ENCODE results near the gene CSH2.
"Not testable (repeated sequence)": the region's sequence is repeated elsewhere in the genome, so short reads cannot be mapped to it uniquely, and the experiment has no call there.

The CSH2 gene

DNA sequence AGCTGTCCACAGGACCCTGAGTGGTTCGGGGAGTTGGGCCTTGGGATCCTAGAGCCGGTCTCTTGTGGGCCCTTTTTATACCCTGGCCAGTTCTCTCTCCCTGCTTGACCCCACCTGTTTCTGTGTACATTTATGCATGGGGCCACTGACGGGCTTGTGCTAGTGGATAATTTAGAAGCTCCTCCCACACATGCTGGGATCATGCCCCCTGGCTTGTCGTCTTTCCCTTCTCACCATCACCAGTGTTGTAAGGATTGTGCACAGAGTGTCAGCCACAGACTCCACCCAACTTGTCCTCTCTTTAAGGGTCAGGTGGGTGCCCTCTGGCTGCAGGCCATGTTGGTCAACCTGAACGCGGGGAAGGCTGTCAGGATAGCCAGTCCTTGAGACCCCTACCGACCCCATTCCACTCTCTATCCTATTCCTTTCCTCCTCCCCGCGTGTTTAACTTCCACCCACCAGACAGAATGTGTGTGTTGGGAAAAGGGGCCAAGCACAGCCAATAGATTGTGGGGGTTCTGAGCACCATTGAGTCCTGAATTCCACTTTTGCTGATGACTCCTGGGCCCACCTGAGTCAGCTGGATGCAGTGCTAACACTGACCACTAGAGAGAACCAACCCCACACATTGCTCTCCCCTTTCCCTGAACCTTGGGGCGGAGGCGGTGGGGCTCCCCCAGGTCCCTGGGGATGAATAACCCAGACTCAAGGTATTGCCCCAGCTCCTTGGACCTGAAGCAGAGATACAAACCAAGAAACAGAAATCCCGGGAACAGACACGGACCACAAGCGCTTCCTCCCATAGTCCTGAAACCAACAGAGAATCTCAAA, 23.3 kb upstream of the CSH2 start, which contains the start of gene CSH1:
TSS of gene CSH1 (minus strand) at position 51 of the 831 bp plus-strand sequence. CDS start 63 bp downstream, outside the sequence.
- not testable (repeated sequence) for DNase-seq (ENCODE audit: low read depth)

DNA sequence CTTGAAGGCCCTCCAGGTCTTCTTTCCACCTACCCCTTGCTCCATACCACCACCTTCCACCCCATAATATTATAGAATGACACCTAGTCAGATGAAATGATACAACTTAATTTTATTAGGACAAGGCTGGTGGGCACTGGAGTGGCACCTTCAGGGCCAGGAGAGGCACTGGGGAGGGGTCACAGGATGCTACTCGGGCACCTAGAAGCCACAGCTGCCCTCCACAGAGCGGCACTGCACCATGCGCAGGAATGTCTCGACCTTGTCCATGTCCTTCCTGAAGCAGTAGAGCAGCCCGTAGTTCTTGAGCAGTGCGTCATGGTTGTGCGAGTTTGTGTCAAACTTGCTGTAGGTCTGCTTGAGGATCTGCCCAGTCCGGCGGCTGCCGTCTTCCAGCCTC, 21.3 kb upstream of the CSH2 start:
- not testable (repeated sequence) for DNase-seq (ENCODE audit: low read depth)

DNA sequence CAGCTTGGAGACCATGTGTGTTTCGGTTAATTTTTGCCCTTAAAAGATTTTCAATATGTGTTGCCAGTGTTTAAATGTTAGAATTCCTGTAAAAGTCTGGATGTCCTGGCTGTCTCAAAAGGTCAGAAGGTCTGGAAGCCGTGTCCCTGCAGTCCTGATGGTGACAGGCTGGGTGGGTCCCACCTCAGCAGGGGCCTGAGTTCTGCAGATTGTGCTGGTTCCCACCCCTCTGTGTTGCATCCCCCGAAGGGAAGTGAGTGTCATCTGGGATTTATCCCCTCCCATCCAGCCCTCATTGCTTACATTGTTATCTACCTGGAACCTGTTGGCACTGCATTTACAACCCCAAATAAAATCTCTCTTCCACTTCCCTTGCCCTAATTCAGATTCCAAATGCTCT, 20.5 kb upstream of the CSH2 start:
- DNase-seq (ENCODE audit: low read depth): not testable (repeated sequence)

DNA sequence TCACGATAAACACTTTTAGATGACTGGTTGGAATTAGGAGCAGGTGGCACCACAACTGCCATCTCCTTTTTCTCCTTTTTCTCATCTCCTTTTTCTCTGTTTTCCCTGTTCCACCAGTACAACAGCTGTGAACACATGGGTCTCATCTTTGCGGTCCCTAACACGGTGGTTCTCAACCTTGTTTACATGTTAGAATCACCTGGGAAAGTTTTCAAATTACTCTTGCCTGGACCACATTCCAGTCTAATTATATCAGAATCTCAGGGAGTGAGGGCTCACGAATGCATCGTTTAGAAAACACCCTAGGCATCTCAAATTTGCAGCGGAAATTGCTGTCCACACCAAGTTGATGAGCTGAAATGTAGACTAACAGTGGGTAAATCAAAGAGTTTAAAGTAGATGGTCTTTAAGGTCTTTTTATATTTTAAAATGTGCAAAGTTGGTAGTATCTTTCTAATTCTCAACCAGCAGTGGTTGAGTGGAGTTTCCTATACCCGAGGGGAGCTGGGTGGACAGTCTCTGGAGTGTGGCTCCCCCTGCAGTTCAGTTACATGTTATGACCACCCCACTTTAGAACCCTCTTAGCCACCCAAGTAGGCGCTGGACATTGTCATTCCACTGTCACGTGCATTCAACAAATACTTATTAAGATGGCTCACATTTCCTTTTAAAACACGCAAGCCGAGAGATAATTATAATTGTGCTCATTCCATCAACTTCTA, 19.0 kb upstream of the CSH2 start:
- DNase-seq (ENCODE audit: low read depth): not testable (repeated sequence)

DNA sequence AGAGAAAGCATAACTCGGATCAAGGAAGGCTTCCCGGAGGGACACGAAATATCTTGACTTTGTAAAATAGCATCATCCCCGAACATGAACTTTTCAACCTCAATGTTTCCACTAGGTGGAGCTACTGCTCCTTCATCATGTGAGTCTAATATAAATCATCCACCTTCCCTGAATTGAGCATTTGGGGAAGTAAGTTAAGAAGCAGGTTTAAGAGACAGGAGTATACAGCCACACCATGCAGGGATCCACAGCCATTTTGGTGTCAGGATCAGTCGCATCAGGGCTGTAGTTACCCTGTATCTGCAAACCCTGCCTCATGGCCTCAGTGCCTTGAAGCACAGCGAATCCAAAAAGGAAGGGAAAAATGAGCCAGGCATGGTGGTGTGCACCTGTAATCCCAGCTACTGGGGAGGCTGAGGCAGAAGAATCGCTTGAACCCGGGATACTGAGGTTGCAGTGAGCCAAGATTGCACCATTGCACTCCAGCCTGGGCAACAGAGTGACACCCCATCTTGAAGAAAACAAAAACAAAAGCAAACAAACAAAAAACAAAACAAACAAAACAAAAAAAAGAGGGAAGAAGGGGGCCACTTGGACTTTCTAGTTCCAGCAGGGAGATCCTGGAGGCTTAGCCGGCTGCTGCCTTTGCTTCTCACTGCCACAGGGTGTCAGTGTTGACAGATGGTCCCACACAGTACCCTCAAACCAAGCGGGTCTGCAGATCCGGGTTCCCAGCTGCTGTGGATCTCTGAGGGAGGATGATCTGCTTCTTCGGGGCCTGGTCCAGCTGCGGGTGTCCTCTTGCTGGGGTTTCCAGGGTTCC, 15.8 kb upstream of the CSH2 start:
- DNase-seq (ENCODE audit: low read depth): not testable (repeated sequence)

DNA sequence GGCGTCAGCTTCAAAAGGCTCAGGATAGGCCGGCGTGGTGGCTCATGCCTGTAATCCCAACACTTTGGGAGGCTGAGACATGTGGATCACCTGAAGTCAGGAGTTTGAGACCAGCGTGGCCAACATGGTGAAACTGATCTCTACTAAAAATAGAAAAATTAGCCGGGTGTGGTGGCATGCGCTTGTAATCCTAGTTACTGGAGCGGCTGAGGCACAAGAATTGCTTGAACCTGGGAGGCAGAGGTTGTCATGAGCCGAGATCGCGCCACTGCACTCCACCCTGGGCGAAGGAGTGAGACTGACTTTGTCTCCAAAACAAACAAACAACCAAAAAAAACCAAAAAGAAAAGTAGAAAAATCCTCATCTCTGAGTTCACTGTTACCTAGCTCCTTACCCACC, 11.6 kb upstream of the CSH2 start:
- DNase-seq (ENCODE audit: low read depth): not testable (repeated sequence)

DNA sequence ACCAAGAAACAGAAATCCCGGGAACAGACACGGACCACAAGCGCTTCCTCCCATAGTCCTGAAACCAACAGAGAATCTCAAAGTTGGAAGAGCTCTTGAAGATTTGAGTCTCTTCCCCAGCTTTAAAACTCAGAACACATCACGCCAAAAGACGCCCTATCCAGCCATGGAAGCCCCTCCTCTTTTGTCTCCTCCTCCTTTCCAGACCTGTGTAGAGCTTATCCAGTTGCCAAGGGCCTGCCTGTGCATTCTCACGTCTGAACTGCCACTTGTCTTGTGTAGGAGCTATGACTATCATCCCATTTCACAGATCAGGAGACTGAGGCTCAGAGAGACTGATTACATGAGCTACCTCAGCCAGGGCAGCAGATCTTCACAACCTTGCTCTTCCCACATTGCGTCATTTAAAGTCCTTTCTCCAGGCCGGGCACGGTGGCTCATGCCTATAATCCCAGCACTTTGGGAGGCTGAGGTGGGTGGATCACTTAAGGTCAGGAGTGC, 9.2 kb upstream of the CSH2 start:
- DNase-seq (ENCODE audit: low read depth): not testable (repeated sequence)

DNA sequence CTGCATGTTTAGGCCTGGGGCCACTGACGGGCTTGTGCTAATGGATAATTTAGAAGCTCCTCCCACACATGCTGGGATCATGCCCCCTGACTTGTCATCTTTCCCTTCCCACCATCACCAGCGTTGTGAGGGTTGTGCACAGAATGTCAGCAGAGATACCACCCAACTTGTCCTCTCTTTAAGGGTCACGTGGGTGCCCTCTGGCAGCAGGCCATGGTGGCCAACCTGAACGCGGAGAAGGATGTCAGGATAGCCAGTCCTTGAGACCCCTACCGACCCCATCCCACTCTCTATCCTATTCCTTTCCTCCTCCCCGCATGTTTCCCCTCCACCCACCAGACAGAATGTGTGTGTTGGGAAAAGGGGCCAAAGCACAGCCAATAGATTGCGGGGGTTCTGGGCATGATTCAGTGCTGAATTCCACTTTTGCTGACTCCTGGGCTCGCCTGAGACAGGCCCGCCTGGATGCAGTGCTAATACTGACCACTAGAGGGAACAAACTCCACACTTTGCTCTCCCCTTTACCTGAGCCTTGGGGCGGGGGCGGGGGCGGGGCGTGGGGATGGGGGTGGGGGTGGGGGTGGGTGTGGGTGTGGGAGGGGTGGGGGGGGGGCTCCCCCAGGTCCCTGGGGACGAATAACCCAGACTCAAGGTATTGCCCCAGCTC, 8.6 kb upstream of the CSH2 start, which contains the start of gene GH2:
TSS of gene GH2 (minus strand) at position 10 of the 667 bp plus-strand sequence. CDS start 143 bp downstream, outside the sequence.
- no peak for DNase-seq (ENCODE audit: low read depth)

DNA sequence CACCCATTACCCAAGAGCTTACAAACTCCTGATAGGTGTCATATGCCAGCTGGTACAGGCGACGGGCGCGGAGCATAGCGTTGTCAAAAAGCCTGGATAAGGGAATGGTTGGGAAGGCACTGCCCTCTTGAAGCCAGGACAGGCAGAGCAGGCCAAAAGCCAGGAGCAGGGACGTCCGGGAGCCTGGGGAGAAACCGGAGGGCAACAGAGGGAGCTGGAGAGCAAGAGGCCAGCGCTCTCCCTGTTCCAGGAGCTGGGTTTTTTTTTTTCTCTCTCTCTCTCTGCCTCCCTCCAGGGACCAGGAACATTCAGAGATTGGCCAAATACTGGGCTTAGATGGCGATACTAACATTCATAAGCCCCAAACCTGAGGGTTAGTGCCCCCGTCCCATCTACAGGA, 7.9 kb upstream of the CSH2 start:
- DNase-seq (ENCODE audit: low read depth): not testable (repeated sequence)

DNA sequence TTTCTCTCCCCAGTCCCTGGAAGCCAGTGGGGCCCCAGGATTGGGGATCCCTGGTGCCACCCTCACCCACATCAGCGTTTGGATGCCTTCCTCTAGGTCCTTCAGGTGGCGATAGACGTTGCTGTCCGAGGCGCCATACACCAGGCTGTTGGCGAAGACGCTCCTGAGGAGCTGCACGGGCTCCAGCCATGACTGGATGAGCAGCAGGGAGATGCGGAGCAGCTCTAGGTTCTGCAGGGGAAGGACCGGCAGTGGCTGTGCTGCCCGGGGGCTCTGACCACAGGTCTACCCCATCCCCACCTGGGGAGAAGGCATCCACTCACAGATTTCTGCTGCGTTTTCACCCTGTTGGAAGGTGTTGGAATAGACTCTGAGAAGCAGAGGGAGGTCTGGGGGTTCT, 7.2 kb upstream of the CSH2 start:
- no peak for DNase-seq (ENCODE audit: low read depth)

DNA sequence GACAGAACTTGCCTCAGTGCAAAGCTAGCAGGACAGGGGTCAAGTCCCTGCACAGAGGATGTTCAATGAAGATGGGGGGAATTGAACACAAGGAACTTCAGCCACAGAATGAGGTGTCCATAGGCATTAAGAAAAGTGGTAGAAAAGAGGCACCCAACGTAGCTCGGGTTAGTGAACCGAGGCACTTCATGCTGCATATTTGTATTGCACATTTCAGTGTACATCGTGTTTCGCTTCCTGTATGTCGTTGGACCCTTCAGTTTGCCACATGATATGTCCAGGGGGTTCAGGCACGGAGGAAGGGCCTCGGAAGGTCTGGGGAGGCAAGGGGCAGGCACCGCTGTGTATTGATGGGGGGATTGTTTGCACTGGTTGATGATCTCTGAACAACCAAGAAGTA, 4.9 kb upstream of the CSH2 start:
- not testable (repeated sequence) for DNase-seq (ENCODE audit: low read depth)

DNA sequence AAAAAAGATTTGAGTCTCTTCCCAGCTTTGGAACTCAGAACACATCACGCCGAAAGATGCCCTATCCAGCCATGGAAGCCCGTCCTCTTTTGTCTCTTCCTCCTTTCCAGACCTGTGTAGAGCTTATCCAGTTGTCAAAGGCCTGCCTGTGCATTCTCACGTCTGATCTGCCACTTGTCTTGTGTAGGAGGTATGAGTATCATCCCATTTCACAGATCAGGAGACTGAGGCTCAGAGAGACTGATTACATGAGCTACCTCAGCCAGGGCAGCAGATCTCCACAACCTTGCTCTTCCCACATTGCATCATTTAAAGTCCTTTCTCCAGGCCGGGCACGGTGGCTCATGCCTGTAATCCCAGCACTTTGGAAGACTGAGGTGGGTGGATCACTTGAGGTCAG, 1.2 kb upstream of the CSH2 start:
- DNase-seq (ENCODE audit: low read depth): not testable (repeated sequence)

DNA sequence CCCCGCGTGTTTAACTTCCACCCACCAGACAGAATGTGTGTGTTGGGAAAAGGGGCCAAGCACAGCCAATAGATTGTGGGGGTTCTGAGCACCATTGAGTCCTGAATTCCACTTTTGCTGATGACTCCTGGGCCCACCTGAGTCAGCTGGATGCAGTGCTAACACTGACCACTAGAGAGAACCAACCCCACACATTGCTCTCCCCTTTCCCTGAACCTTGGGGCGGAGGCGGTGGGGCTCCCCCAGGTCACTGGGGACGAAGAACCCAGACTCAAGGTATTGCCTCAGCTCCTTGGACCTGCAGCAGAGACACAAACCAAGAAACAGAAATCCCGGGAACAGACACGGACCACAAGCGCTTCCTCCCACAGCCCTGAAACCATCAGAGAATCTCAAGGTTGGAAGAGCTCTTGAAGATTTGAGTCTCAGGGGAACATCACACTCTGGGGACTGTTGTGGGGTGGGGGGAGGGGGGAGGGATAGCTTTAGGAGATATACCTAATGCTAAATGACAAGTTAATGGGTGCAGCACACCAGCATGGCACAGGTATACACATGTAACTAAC, 667 bp upstream of the CSH2 start:
- DNase-seq (ENCODE audit: low read depth): not testable (repeated sequence)

DNA sequence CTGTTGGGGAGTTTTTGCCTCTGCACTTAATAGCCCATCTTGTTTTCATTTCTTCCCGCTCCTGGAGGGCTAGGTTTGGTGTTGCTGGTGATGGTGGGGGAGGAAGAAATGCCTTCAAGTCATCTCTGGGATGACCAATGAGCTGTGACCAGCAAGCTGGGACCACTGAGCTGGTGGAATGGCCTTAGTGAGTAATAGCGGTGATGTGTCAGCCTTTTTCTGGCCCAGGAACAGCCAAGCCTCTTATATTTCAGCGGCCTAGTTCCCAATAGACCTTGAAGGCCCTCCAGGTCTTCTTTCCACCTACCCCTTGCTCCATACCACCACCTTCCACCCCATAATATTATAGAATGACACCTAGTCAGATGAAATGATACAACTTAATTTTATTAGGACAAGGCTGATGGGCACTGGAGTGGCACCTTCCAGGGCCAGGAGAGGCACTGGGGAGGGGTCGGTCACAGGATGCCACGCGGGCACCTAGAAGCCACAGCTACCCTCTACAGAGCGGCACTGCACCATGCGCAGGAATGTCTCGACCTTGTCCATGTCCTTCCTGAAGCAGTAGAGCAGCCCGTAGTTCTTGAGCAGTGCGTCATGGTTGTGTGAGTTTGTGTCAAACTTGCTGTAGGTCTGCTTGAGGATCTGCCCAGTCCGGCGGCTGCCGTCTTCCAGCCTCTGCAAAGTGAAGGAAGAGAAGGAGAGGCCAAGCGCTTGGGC, 1.7 kb downstream of the CSH2 start:
- not testable (repeated sequence) for DNase-seq (ENCODE audit: low read depth)

DNA sequence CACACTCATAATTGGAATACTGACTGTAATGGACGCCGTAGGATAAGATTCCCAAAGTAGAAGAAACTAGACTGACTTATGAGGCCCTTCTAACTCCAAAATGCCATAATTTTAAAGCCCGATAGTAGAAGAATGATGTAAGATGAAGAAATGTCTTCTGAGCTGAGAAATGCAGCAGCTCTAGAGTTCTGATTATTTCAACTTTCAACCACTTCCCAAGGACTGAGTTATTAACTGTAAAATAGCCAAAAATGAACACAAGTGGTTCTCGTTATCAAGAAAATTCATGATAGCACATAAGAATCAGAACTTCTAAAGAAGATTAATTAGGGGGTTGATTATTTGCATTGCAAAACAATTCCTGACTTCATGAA, 3.2 kb downstream of the CSH2 start:
- not testable (repeated sequence) for DNase-seq (ENCODE audit: low read depth)

DNA sequence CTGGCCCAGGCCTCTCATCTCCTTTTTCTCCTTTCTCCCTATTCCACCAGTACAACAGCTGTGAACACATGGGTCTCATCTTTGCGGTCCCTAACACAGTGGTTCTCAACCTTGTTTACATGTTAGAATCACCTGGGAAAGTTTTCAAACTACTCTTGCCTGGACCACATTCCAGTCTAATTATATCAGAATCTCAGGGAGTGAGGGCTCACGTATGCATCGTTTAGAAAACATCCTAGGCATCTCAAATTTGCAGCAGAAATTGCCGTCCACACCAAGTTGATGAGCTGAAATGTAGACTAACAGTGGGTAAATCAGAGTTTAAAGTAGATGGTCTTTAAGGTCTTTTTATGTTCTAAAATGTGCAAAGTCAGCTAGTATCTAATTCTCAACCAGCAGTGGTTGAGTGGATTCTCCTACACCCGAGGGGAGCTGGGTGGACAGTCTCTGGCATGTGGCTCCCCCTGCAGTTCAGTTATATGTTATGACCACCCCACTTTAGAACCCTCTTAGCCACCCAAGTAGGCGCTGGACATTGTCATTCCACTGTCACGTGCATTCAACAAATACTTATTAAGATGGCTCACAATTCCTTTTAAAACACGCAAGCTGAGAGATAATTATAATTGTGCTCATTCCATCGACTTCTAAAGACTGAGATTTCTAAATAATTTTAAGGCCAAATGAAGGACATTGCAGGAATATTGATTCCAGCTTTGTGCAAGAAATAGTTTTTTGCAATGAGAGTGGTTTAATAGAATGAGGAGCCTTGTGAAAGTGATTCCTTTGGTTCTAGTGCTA, 3.8 kb downstream of the CSH2 start:
- DNase-seq (ENCODE audit: low read depth): not testable (repeated sequence)

DNA sequence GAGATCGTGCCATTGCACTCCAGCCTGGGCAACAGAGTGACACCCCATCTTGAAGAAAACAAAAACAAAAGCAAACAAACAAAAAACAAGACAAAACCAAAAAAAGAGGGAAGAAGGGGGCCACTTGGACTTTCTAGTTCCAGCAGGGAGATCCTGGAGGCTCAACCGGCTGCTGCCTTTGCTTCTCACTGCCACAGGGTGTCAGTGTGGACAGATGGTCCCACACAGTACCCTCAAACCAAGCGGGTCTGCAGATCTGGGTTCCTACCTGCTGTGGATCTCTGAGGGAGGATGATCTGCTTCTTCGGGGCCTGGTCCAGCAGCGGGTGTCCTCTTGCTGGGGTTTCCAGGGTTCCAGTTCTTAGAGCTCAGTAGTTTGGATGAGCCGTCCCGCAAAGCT, 6.9 kb downstream of the CSH2 start:
- DNase-seq (ENCODE audit: low read depth): not testable (repeated sequence)

DNA sequence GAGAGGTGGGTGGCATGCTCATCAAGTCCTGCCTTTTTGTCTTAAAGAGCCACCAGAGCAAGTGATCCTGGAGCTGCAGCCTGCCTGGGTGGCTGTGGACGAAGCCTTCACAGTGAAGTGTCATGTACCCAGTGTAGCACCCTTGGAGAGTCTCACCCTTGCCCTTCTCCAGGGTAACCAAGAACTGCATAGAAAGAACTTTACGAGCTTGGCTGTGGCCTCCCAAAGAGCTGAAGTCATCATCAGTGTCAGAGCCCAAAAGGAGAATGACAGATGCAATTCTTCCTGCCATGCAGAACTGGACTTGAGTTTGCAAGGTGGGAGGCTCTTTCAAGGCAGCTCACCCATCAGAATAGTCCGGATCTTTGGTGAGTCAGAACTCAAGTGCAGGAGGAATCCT, 14.2 kb downstream of the CSH2 start:
- no peak for DNase-seq (ENCODE audit: low read depth)

DNA sequence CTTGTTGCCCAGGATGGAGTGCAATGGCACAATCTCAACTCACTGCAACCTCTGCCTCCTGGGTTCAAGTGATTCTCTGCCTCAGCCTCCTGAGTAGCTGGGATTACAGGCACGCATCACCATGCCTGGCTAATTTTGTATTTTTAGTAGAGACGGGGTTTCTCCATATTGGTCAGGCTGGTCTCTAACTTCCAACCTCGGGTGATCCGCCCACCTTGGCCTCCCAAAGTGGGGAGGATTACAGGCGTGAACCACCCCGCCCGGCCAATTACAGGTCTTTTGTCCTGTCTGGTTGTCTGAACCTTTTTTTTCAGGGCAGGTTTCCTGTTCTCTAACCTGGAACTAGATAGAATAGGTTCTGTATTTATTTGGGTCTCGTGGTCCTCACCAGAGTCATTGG, 17.1 kb downstream of the CSH2 start:
- DNase-seq (ENCODE audit: low read depth): not testable (repeated sequence)

DNA sequence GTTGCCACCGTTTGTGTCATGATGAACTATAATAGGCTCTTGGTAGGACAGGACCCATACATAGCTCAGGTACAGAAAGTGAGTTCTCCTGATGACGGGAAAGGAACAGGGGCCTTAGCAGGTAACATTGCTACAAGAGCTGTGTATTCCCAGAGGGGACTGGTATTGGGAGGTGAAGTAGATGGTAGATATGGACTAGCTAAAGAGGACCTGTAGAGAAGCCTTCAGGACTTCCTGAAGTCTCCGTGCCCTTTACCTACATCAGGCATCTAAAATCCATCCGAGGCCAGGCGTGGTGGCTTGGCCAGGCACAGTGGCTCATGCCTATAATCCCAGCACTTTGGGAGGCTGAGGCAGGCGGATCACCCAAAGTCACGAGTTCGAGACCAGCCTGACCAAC, 18.3 kb downstream of the CSH2 start:
- DNase-seq (ENCODE audit: low read depth): no peak
